GM10248 (cell line): ENCODE results near the gene DNM3.

Experiments
- CTCF ChIA-PET: fragments of 300-600 bp; sonication (Branson Sonifier 250); formaldehyde crosslinking; extraction: SDS; loops from one replicate; lab custom pipeline; 2021; ENCODE audit warnings: antibody characterized with exemption; lab: Yijun Ruan, JAX
- POLR2A ChIA-PET: fragments of 350-650 bp; sonication (Branson Sonifier 250); formaldehyde crosslinking; extraction: SDS; loops from one replicate; lab custom pipeline; 2020; ENCODE audit warnings: antibody characterized with exemption; lab: Yijun Ruan, JAX
- DNase-seq: peaks from one replicate; pipeline ENCODE4 v3.0.0; 2012; ENCODE audit errors: extremely low spot score
- CTCF ChIP-seq: IDR thresholded peaks from 2 replicates; pipeline ENCODE4 v1.5.1; 2012; ENCODE audit warnings: mild to moderate bottlenecking, low read depth; ENCODE audit errors: extremely low read depth, missing control alignments, control extremely low read depth

DNM3 gene

GRCh38 chr1:172323686-172324085 is 482.4 kb downstream of the DNM3 start:
- CTCF ChIA-PET, result interaction anchor here (1.8 kb wide), 1 partner anchor 12 kb away, joined by 4 read pairs; no protein-coding TSS in a partner anchor
- TF ChIP-seq CTCF, result no peak
- DNase-seq, result no peak
- POLR2A ChIA-PET, result no interaction called here

GRCh38 chr1:172324086-172324485 is 482.8 kb downstream of the DNM3 start:
- CTCF ChIA-PET, result no interaction called here
- POLR2A ChIA-PET, result no interaction called here
- no peak for TF ChIP-seq CTCF
- no peak for DNase-seq

- TF ChIP-seq CTCF, result no peak
- DNase-seq, result no peak
- POLR2A ChIA-PET, result no interaction called here
- CTCF ChIA-PET, result no interaction called here
Measured at GRCh38 chr1:172324761-172325160, 483.5 kb downstream of the DNM3 start.

- no peak for TF ChIP-seq CTCF
- no peak for DNase-seq
- ChIA-PET CTCF (no interaction called here), POLR2A (no interaction called here)
Measured at GRCh38 chr1:172325531-172325930, 484.2 kb downstream of the DNM3 start.

GRCh38 chr1:172326136-172326535 is 484.8 kb downstream of the DNM3 start:
- ChIA-PET POLR2A (no interaction called here), CTCF (no interaction called here)
- no peak for DNase-seq
- no peak for TF ChIP-seq CTCF

GRCh38 chr1:172328266-172328665 is 487.0 kb downstream of the DNM3 start:
- ChIA-PET CTCF (no interaction called here), POLR2A (no interaction called here)
- no peak for TF ChIP-seq CTCF
- no peak for DNase-seq

GRCh38 chr1:172332230-172332629 is 490.9 kb downstream of the DNM3 start:
- CTCF ChIA-PET, result no interaction called here
- POLR2A ChIA-PET, result no interaction called here
- no peak for TF ChIP-seq CTCF
- no peak for DNase-seq
